HepG2 (cell line): Measurements from ENCODE around the gene ENO4. TPM values are rescaled to one million over a fixed set of nuclear protein-coding genes. Genes with fewer than 3 reads are reported as not detected.

Experiments
- ATAC-seq: fragments of 200-7000 bp; cut with Tn5 transposase; 3 replicates; pipeline ENCODE4 v1.9.1; 2020; ENCODE audit warnings: mild to moderate bottlenecking, moderate library complexity
- BruUV-seq: library from RNA; stranded (reverse); fragments of 400-500 nt; replicated peaks from 2 replicates; lab custom pipeline; 2021; lab: Mats Ljungman, UMichigan
- CTCF ChIA-PET: fragments of 300-600 bp; formaldehyde crosslinking; extraction: SDS; loops from one replicate; lab custom pipeline; 2021; ENCODE audit warnings: low total read pairs, inconsistent platforms, low intra/inter-chr PET ratio; lab: Yijun Ruan, JAX
- POLR2A ChIA-PET: fragments of 350-600 bp; sonication (Branson Sonifier 250); formaldehyde crosslinking; loops from one replicate; lab custom pipeline; 2020; ENCODE audit warnings: antibody characterized with exemption, inconsistent platforms; lab: Yijun Ruan, JAX
- DNase-seq: peaks from one replicate; pipeline ENCODE4 v3.0.0-alpha.2; 2015; ENCODE audit warnings: low spot score
- FAIRE-seq: peaks from 3 replicates; lab custom pipeline; 2011; peaks lifted over from hg19 to GRCh38; lab: Jason Lieb, UNC
- H2AFZ ChIP-seq: one replicate; pipeline ENCODE4 v1.6.1; 2011; ENCODE audit warnings: low read length, inconsistent platforms
- H3K27ac ChIP-seq: fragments of 300-600 bp; 3 replicates; pipeline ENCODE4 v1.8.0; 2011; ENCODE audit warnings: mixed run types, mild to moderate bottlenecking, mixed read lengths, low read length, inconsistent platforms; ENCODE audit not compliant: insufficient read depth; ENCODE audit errors: extremely low read length
- H3K27me3 ChIP-seq, 2 experiments: fragments of 200-600 bp in 1 of 2; 2 replicates in 1 of 2; 3 replicates in 1 of 2; pipeline versions ENCODE4 v1.6.0 to v1.8.0; 2011; ENCODE audit warnings: low read length in 2 of 2, mild to moderate bottlenecking in 2 of 2, moderate library complexity in 2 of 2, inconsistent platforms in 1 of 2; ENCODE audit not compliant: insufficient read depth in 2 of 2, control insufficient read depth in 1 of 2
- H3K36me3 ChIP-seq, 2 experiments: fragments of 200-600 bp in 1 of 2; replicated peaks in 1 of 2; 2 replicates in 1 of 2; 3 replicates in 1 of 2; pipeline versions ENCODE4 v1.5.1 to v1.8.0; 2011; ENCODE audit warnings: low read length in 2 of 2, inconsistent platforms in 1 of 2; ENCODE audit not compliant: insufficient read depth in 2 of 2, control insufficient read depth in 1 of 2
- H3K4me1 ChIP-seq: 2 replicates; pipeline ENCODE4 v1.5.1; 2012; ENCODE audit warnings: low read length, inconsistent platforms; ENCODE audit not compliant: insufficient read depth
- H3K4me2 ChIP-seq: 2 replicates; pipeline ENCODE4 v1.6.0; 2011; ENCODE audit warnings: low read depth, low read length, inconsistent platforms
- H3K4me3 ChIP-seq, 3 experiments: fragments of 200-600 bp in 1 of 3; sonication (generic), shearing (Covaris generic) in 1 of 3; replicated peaks in 1 of 3; 2 replicates each; pipeline ENCODE4 v1.5.1; 2011 to 2016; ENCODE audit warnings: low read length in 3 of 3, inconsistent platforms in 2 of 3, low read depth in 2 of 3, mild to moderate bottlenecking in 2 of 3, control low read depth in 1 of 3, mixed read lengths in 1 of 3; ENCODE audit not compliant: insufficient read depth in 1 of 3
- H3K79me2 ChIP-seq: one replicate; pipeline ENCODE4 v1.6.1; 2011; ENCODE audit warnings: low read length, inconsistent platforms; ENCODE audit not compliant: insufficient read depth
- H3K9ac ChIP-seq: 2 replicates; pipeline ENCODE4 v1.6.0; 2011; ENCODE audit warnings: mild to moderate bottlenecking, low read depth, low read length, inconsistent platforms; ENCODE audit not compliant: insufficient read depth
- H3K9me3 ChIP-seq: 2 replicates; pipeline ENCODE4 v1.5.1; 2012; ENCODE audit warnings: mild to moderate bottlenecking, low read length
- H4K20me1 ChIP-seq: 2 replicates; pipeline ENCODE4 v1.6.0; 2011; ENCODE audit warnings: inconsistent platforms, mild to moderate bottlenecking, low read length, moderate library complexity; ENCODE audit not compliant: insufficient read depth
- ARID5B ChIP-seq: IDR thresholded peaks from 2 replicates; pipeline ENCODE4 v1.4.0; 2020; ENCODE audit warnings: mild to moderate bottlenecking, missing genetic modification reagents
- ARNTL ChIP-seq: sonication (generic); formaldehyde crosslinking; IDR thresholded peaks from 2 replicates; pipeline ENCODE4 v1.4.0; 2020; ENCODE audit warnings: mild to moderate bottlenecking, missing genetic modification reagents
- NCOR1 ChIP-seq: fragments of 200-600 bp; sonication (generic); IDR thresholded peaks from 2 replicates; pipeline ENCODE4 v1.7.0; 2017; ENCODE audit warnings: antibody characterized with exemption, low read length, borderline replicate concordance
- NR2F1 ChIP-seq, 2 experiments: fragments of 450-650 bp in 1 of 2; formaldehyde crosslinking in 1 of 2; IDR thresholded peaks; 2 replicates each; pipeline versions ENCODE4 v1.5.0 to v1.6.1; 2016 to 2020; ENCODE audit warnings: mild to moderate bottlenecking in 1 of 2, missing compliant biosample characterization in 1 of 2, missing genetic modification reagents in 1 of 2, moderate library complexity in 1 of 2
- ZFP82 ChIP-seq: sonication (generic); formaldehyde crosslinking; IDR thresholded peaks from 2 replicates; pipeline ENCODE4 v1.5.1; 2020; ENCODE audit warnings: mild to moderate bottlenecking, missing genetic modification reagents, borderline replicate concordance
- ZMYM3 ChIP-seq: sonication (generic); formaldehyde crosslinking; IDR thresholded peaks from 2 replicates; pipeline ENCODE4 v1.5.1; 2020; ENCODE audit warnings: mild to moderate bottlenecking, missing genetic modification reagents
- ZNF777 ChIP-seq: sonication (generic); formaldehyde crosslinking; IDR thresholded peaks from 2 replicates; pipeline ENCODE4 v1.4.0; 2020; ENCODE audit warnings: missing genetic modification reagents
- ZNF841 ChIP-seq: sonication (generic); formaldehyde crosslinking; IDR thresholded peaks from 2 replicates; pipeline ENCODE4 v1.8.1; 2023; ENCODE audit warnings: missing genetic modification reagents, borderline replicate concordance
- WGBS: methylation state at CpG from one replicate; pipeline ENCODE4 v1.1.6; 2017; ENCODE audit warnings: low lambda C conversion rate; 5-methylcytosine and 5-hydroxymethylcytosine counted together
- in situ Hi-C: cut with HindIII; loops from 2 replicates; pipeline ENCODE4 v1.10.0; 2017; ENCODE audit warnings: low pct_unique_long_range_greater_than_20kb; ENCODE audit not compliant: extremely low pct_ligation_motif_present
- intact Hi-C: fragments of 100-400 bp; cut with micrococcal nuclease; formaldehyde crosslinking; loops from one replicate; pipeline ENCODE4 v1.10.0; 2022; ENCODE audit not compliant: unreplicated experiment
- polyA plus RNA-seq, 8 experiments: library from polyadenylated mRNA; depleted of rRNA in 3 of 8; stranded (reverse) in 7 of 8; unstranded in 1 of 8; fragments of >200 nt; fragmentation: Illumina TruSeq in 4 of 8; extraction: Trizol in 4 of 8; gene quantifications; 2 replicates each; pipeline versions ENCODE4 v1.2.1 to v1.2.3, GENCODE V29; 2011 to 2016; ENCODE audit warnings: low read depth in 4 of 8, missing spikeins in 1 of 8, mixed read lengths in 1 of 8; ENCODE audit not compliant: insufficient read depth in 1 of 8
- total RNA-seq, 5 experiments: library from RNA; depleted of rRNA; stranded (reverse); fragments of >200 nt; fragmentation: Illumina TruSeq; extraction: Trizol; gene quantifications; 2 replicates each; pipeline ENCODE4 v1.2.3, GENCODE V29; 2016; ENCODE audit warnings: low read depth in 1 of 5
- TF ChIP-seq, protein P1 (sequence below): sonication (generic); formaldehyde crosslinking; IDR thresholded peaks from 2 replicates; pipeline ENCODE4 v1.5.0; 2020; ENCODE audit warnings: mild to moderate bottlenecking, missing genetic modification reagents, moderate library complexity

The ENO4 gene
- total and polyA plus RNA-seq, 2 of the 13 experiments (the other 11 are each of a cell fraction or from before 2014, with no cell fraction given), result not detected

- TF ChIP-seq ARID5B (CRISPR knock-in tag), result no peak
- no peak for TF ChIP-seq NCOR1
- TF ChIP-seq ZNF777 (CRISPR knock-in tag), result no peak
- TF ChIP-seq ARNTL (CRISPR knock-in tag), result no peak
- TF ChIP-seq ZFP82 (CRISPR knock-in tag), result no peak
- no peak for TF ChIP-seq ZMYM3 (CRISPR knock-in tag)
- no peak for TF ChIP-seq ZNF841 (CRISPR knock-in tag)
Measured at GRCh38 chr10:116826803-116827202, 22.5 kb upstream of the ENO4 start (continued).

GRCh38 chr10:116827214-116827671 is 22.1 kb upstream of the ENO4 start:
- FAIRE-seq (no peak), DNase-seq (no peak), ATAC-seq (no peak; the same call in 2 of the 3 replicates)
- no peak overlapping the region for H3K4me2 ChIP-seq
- H3K79me2 ChIP-seq, result no peaks in the 10 kb centered on the region
- in situ Hi-C loops (no loop called here), intact Hi-C loops (no loop called here)
- no peak overlapping the region for H3K27ac ChIP-seq
- H3K36me3 ChIP-seq, result no peaks in the 10 kb centered on the region
- H3K4me1 ChIP-seq, result no peaks in the 10 kb centered on the region
- ChIA-PET POLR2A (no interaction called here), CTCF (no interaction called here)
- no peak overlapping the region for H2AFZ ChIP-seq
- H3K9me3 ChIP-seq, result no peaks in the 10 kb centered on the region
- no peak overlapping the region for H3K9ac ChIP-seq
- H4K20me1 ChIP-seq, result no peaks in the 10 kb centered on the region
- no TSS peak for BruUV-seq
- H3K4me3 ChIP-seq, result no peak overlapping the region
- peaks cover 0 to 1% of the 10 kb centered on the region in 2 experiments; a peak in 1 of 5 replicates for H3K27me3 ChIP-seq
- TF ChIP-seq NR2F1 (CRISPR knock-in tag; IDR thresholded peaks at IDR 0.05), result no peak
- TF ChIP-seq, protein P1, sequence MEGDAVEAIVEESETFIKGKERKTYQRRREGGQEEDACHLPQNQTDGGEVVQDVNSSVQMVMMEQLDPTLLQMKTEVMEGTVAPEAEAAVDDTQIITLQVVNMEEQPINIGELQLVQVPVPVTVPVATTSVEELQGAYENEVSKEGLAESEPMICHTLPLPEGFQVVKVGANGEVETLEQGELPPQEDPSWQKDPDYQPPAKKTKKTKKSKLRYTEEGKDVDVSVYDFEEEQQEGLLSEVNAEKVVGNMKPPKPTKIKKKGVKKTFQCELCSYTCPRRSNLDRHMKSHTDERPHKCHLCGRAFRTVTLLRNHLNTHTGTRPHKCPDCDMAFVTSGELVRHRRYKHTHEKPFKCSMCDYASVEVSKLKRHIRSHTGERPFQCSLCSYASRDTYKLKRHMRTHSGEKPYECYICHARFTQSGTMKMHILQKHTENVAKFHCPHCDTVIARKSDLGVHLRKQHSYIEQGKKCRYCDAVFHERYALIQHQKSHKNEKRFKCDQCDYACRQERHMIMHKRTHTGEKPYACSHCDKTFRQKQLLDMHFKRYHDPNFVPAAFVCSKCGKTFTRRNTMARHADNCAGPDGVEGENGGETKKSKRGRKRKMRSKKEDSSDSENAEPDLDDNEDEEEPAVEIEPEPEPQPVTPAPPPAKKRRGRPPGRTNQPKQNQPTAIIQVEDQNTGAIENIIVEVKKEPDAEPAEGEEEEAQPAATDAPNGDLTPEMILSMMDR (CRISPR knock-in tag), result peak; percentile 18; the same call in 1 of the 2 replicates
- 80% methylated on average over 2 of the region's 11 CpGs for WGBS
